OCI-LY1 (cell line): Measurements from ENCODE around the gene SPRN.

Experiments used
- EZH2 ChIP-seq: fragments of 200-600 bp; sonication (generic), shearing (Covaris generic); IDR thresholded peaks from 2 replicates; pipeline ENCODE4 v1.8.0; 2017; ENCODE audit warnings: borderline replicate concordance, mixed run types, mild to moderate bottlenecking, antibody characterized with exemption, low read length, moderate library complexity, mixed read lengths
- TF ChIP-seq, protein P1 (sequence below): fragments of 200-600 bp; sonication (generic), shearing (Covaris generic); IDR thresholded peaks from 2 replicates; pipeline ENCODE4 v1.5.1; 2017; ENCODE audit warnings: mild to moderate bottlenecking, antibody characterized with exemption, low read length, moderate library complexity, mixed read lengths

DNA sequence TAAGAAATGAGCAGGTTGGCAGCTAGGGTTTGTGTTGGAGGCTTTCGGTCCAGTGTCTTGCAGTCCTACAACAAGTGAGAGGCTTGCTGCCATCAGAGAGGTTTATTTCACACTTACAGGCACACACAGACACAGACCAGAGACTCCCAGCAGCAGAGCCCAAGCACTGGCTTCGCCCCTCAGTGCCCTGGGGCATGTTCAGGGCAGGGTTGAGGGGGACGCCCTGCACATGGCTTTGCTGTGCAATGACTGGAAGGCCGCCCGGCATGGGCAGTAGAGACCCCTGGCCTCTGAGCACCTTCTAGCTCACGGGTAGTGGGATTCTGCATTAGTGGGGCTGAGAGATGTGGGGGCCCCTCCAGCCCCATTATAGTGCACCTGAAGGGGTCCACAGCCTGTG is 3.8 kb downstream of the SPRN start:
- TF ChIP-seq, protein P1, sequence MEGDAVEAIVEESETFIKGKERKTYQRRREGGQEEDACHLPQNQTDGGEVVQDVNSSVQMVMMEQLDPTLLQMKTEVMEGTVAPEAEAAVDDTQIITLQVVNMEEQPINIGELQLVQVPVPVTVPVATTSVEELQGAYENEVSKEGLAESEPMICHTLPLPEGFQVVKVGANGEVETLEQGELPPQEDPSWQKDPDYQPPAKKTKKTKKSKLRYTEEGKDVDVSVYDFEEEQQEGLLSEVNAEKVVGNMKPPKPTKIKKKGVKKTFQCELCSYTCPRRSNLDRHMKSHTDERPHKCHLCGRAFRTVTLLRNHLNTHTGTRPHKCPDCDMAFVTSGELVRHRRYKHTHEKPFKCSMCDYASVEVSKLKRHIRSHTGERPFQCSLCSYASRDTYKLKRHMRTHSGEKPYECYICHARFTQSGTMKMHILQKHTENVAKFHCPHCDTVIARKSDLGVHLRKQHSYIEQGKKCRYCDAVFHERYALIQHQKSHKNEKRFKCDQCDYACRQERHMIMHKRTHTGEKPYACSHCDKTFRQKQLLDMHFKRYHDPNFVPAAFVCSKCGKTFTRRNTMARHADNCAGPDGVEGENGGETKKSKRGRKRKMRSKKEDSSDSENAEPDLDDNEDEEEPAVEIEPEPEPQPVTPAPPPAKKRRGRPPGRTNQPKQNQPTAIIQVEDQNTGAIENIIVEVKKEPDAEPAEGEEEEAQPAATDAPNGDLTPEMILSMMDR, result no peak
- no peak for TF ChIP-seq EZH2
